Measurements from ENCODE around the gene HELB. TPM values are rescaled to one million over a fixed set of nuclear protein-coding genes. Genes with fewer than 3 reads are reported as not detected.

The HELB gene
- total and polyA plus RNA-seq, 2 of the 8 experiments (the other 6 are each of a cell fraction or from before 2014, with no cell fraction given) = 1.8 to 7.6 TPM

- TF ChIP-seq RXRA (IDR thresholded peaks at IDR 0.05; ENCODE audit: insufficient read depth, low read depth, low read length) (no peak), CHD7 (IDR thresholded peaks at IDR 0.05; ENCODE audit: insufficient replicate concordance, low read length) (no peak)
These were observed 20.0 kb upstream of the HELB start (continued) for GRCh38 chr12:66282244-66282643.
